Thyroid gland (tissue), 4 donors: ENCODE data around the gene HIVEP1. TPM values are rescaled to one million over a fixed set of nuclear protein-coding genes. Genes with fewer than 3 reads are reported as not detected.

Experiments
- DNase-seq, 2 donors: peaks; one replicate each; pipeline ENCODE4 v3.0.0-alpha.2; 2019
- H3K27ac ChIP-seq, 3 donors: fragments of 200-600 bp; sonication (generic); 1 replicate in 2 of 3; 2 replicates in 1 of 3; pipeline ENCODE4 v1.5.1; 2016 to 2019; ENCODE audit warnings: mild to moderate bottlenecking in 1 of 3, moderate library complexity in 1 of 3
- H3K27me3 ChIP-seq: fragments of 200-600 bp; sonication (generic); one replicate; pipeline ENCODE4 v1.5.1; 2019
- H3K36me3 ChIP-seq, 2 donors: fragments of 200-600 bp; sonication (generic); one replicate each; pipeline ENCODE4 v1.5.1; 2016 to 2019
- H3K4me1 ChIP-seq, 2 donors: fragments of 200-600 bp; sonication (generic); one replicate each; pipeline ENCODE4 v1.5.1; 2017 to 2019
- H3K4me3 ChIP-seq, 3 donors: fragments of 200-600 bp; sonication (generic); replicated peaks in 1 of 3; 1 replicate in 2 of 3; 2 replicates in 1 of 3; pipeline ENCODE4 v1.5.1; 2016; ENCODE audit warnings: mild to moderate bottlenecking in 1 of 3
- H3K9me3 ChIP-seq: fragments of 200-600 bp; sonication (generic); one replicate; pipeline ENCODE4 v1.5.1; 2017
- POLR2A ChIP-seq, 2 donors: fragments of 450-650 bp; IDR thresholded peaks; one replicate each; pipeline ENCODE4 v1.6.1; 2017; ENCODE audit warnings: antibody characterized with exemption in 2 of 2, mild to moderate bottlenecking in 2 of 2, moderate library complexity in 1 of 2
- WGBS, 2 donors: methylation state at CpG; one replicate each; pipeline ENCODE4 v1.1.5; 2017; 5-methylcytosine and 5-hydroxymethylcytosine counted together
- intact Hi-C: fragments of 100-400 bp; cut with DNase I; formaldehyde crosslinking; loops from one replicate; pipeline ENCODE4 v1.15.1; 2023
- total RNA-seq, 4 donors: library from RNA; depleted of rRNA; stranded (reverse); fragments of >200 nt; gene quantifications; one replicate each; pipeline ENCODE4 v1.2.3, GENCODE V29; 2016
- TF ChIP-seq, protein P1 (sequence below), 6 experiments: fragments of 200-600 bp in 3 of 6; fragments of 450-650 bp in 3 of 6; sonication (generic) in 3 of 6; IDR thresholded peaks; one replicate each; pipeline ENCODE4 v1.5.1; 2016 to 2019; ENCODE audit warnings: antibody characterized with exemption in 6 of 6, mild to moderate bottlenecking in 2 of 6, inconsistent platforms in 1 of 6, moderate library complexity in 1 of 6

HIVEP1 gene
- total RNA-seq, 4 donors from 2014 or later, result 17.4 to 35.1 (median 29.0) TPM

GRCh38 chr6:12037798-12038197 lies 25.7 kb downstream of the HIVEP1 start:
- Histone ChIP-seq H3K27ac (no peak overlapping the region), H3K36me3 (no peaks in the 10 kb centered on the region), H3K27me3 (no peaks in the 10 kb centered on the region), H3K4me1 (peaks cover 13 to 17% of the 10 kb centered on the region in 2 donors), H3K9me3 (no peaks in the 10 kb centered on the region), H3K4me3 (no peak overlapping the region)
- no peak for DNase-seq
- no peak for TF ChIP-seq POLR2A (IDR thresholded peaks at IDR 0.05)
- TF ChIP-seq, protein P1, sequence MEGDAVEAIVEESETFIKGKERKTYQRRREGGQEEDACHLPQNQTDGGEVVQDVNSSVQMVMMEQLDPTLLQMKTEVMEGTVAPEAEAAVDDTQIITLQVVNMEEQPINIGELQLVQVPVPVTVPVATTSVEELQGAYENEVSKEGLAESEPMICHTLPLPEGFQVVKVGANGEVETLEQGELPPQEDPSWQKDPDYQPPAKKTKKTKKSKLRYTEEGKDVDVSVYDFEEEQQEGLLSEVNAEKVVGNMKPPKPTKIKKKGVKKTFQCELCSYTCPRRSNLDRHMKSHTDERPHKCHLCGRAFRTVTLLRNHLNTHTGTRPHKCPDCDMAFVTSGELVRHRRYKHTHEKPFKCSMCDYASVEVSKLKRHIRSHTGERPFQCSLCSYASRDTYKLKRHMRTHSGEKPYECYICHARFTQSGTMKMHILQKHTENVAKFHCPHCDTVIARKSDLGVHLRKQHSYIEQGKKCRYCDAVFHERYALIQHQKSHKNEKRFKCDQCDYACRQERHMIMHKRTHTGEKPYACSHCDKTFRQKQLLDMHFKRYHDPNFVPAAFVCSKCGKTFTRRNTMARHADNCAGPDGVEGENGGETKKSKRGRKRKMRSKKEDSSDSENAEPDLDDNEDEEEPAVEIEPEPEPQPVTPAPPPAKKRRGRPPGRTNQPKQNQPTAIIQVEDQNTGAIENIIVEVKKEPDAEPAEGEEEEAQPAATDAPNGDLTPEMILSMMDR (IDR thresholded peaks at IDR 0.05), result no peak
- 93% methylated on average over 6 of the region's 6 CpGs for WGBS, 2 donors
- intact Hi-C loops, result no loop called here

DNA sequence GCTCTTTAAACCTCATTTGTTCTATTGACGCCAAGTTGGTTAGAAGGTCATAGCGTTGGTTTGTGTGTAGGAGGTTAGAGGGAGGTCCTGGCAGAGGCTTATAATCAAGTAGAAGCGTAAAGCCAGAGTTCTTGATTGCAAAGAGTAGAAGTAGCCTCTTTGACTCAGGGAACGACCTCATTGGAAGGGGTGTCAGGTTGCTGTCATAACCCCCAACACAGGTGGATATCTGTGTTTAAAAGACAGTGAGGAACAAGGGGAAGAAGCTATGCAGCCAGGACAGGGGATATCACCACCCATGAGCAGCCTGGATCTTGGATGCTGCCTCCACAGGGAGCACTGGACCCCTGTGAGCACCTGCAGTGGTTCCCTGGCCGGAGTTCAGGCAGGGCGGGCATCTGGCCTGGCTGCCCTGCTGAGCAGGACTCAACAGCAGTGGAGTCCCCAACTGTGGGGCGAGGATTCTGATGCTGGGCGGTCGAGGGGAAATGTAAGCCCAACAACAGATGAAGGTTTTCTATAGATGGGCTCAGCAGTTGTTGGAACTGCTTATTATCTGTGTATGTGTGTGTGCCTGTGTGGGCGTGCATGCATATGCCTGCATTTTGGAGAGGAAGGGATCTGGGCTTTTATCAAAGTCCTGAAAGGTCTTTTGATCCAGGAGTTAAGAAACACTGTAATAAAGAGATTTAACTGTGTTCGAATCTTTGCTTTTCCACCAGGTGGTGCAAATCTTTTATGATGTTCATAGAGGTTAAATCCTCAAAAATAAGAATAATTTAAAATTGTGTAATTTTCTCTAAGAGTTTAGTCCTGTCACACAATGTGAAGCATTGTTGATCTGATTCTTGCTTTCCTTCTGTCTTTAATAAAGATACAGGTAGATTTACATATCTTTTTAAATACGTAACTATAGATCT lies 27.7 kb downstream of the HIVEP1 start:
- Histone ChIP-seq H3K9me3 (no peaks in the 10 kb centered on the region), H3K27ac (no peak overlapping the region), H3K4me3 (no peak overlapping the region), H3K36me3 (no peaks in the 10 kb centered on the region), H3K4me1 (no peaks in the 10 kb centered on the region), H3K27me3 (no peaks in the 10 kb centered on the region)
- intact Hi-C loops, result no loop called here
- WGBS, 2 donors, result 82 to 92% methylated on average over 12 of the region's 12 CpGs
- no peak for DNase-seq
- TF ChIP-seq, protein P1 (IDR thresholded peaks at IDR 0.05), result no peak
- no peak for TF ChIP-seq POLR2A (IDR thresholded peaks at IDR 0.05)

- Histone ChIP-seq H3K4me1 (peaks cover 0 to 6% of the 10 kb centered on the region in 2 donors), H3K4me3 (no peak overlapping the region), H3K27ac (no peak overlapping the region), H3K9me3 (no peaks in the 10 kb centered on the region), H3K36me3 (no peaks in the 10 kb centered on the region), H3K27me3 (no peaks in the 10 kb centered on the region)
- DNase-seq, result no peak
- intact Hi-C loops, result no loop called here
- WGBS, 2 donors, result 94% methylated on average over 9 of the region's 9 CpGs
- TF ChIP-seq POLR2A (IDR thresholded peaks at IDR 0.05), result no peak
These were observed 35.2 kb downstream of the HIVEP1 start for GRCh38 chr6:12047304-12047703.

DNA sequence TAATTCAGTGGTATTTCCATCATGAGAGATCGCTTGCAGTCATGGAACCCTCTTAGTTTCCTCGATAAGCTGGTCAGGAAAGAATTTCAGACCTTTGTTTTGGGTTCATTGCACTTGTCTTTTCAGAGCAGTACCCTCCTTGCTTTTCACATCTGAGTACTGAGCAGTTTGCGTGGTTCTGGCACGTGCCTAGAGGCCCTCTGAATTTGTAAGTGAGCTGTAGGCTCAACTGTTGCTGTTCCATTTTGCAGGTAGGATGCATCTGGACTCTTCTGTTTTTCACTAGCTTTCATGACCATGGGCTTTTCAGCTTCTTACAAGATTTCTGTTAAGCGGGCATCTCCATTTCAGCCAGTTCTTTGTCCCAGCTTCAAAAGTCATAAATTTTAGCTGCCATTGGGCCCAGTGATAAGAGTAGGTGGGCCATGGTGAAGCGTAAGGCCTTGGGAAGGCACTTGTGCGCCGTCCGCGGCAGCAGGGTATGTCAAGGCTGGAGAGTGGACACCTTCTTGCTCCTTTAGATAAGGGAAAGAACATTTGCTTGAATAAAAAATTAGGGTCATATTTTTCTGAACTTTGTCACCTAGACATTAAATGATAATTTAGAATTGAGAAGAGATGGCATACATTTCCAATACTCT lies 35.8 kb downstream of the HIVEP1 start:
- intact Hi-C loops, result no loop called here
- H3K27me3 ChIP-seq, result no peaks in the 10 kb centered on the region
- H3K4me1 ChIP-seq, result peaks cover 0 to 6% of the 10 kb centered on the region in 2 donors
- TF ChIP-seq POLR2A (IDR thresholded peaks at IDR 0.05), result no peak
- TF ChIP-seq, protein P1 (IDR thresholded peaks at IDR 0.05), result no peak
- H3K4me3 ChIP-seq, result no peak overlapping the region
- no peaks in the 10 kb centered on the region for H3K9me3 ChIP-seq
- no peak overlapping the region for H3K27ac ChIP-seq
- 96 to 97% methylated on average over 10 of the region's 10 CpGs for WGBS, 2 donors
- H3K36me3 ChIP-seq, result no peaks in the 10 kb centered on the region
- no peak for DNase-seq

DNA sequence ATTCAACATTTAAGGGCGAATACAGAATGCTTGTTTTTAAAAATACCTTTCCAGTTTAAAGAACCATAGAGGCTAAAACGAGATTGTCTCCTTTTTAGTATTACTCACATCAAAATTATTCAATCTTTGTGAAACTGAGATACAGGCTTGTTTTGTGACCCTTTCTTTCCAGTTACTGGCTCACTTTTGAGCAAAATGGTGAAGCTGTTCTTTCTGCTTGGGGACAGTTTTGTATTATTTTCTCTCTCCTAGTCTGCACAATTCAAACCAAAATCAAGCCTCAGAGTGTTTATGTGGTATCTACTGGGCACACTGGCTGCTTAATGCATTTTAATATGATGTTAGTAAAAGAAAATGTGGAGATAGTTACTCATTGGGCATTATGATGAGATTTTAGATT lies 36.5 kb downstream of the HIVEP1 start:
- 85 to 87% methylated on average over 2 of the region's 2 CpGs for WGBS, 2 donors
- Histone ChIP-seq H3K9me3 (no peaks in the 10 kb centered on the region), H3K4me1 (peaks cover 0 to 6% of the 10 kb centered on the region in 2 donors), H3K4me3 (no peak overlapping the region), H3K27ac (no peak overlapping the region), H3K27me3 (no peaks in the 10 kb centered on the region), H3K36me3 (no peaks in the 10 kb centered on the region)
- intact Hi-C loops, result no loop called here
- no peak for DNase-seq
- TF ChIP-seq, protein P1 (IDR thresholded peaks at IDR 0.05), result no peak
- TF ChIP-seq POLR2A (IDR thresholded peaks at IDR 0.05), result no peak
